K562 (cell line): Measurements from ENCODE around the gene DNAAF3. TPM values are rescaled to one million over a fixed set of nuclear protein-coding genes. Genes with fewer than 3 reads are reported as not detected.

ENCODE experiments used
- ATF1 ChIP-seq, 2 experiments: fragments of 450-650 bp in 1 of 2; IDR thresholded peaks; 2 replicates each; pipeline ENCODE4 v1.6.1; 2016; ENCODE audit warnings: missing compliant biosample characterization in 1 of 2, missing genetic modification characterization in 1 of 2
- BACH1 ChIP-seq: fragments of 200-800 bp; sonication (Bioruptor generic); IDR thresholded peaks from 2 replicates; pipeline ENCODE4 v1.6.1; 2016; ENCODE audit warnings: missing genetic modification characterization, missing compliant biosample characterization
- CCAR2 ChIP-seq: fragments of 200-400 bp; formaldehyde crosslinking; IDR thresholded peaks from 2 replicates; pipeline ENCODE4 v1.6.1; 2017; ENCODE audit warnings: mild to moderate bottlenecking, low read depth, low read length
- FIP1L1 ChIP-seq: fragments of 200-400 bp; formaldehyde crosslinking; IDR thresholded peaks from 2 replicates; pipeline ENCODE4 v1.6.1; 2018; ENCODE audit warnings: mild to moderate bottlenecking, low read depth, low read length; ENCODE audit not compliant: poor library complexity, severe bottlenecking
- FOXJ3 ChIP-seq: sonication (generic); formaldehyde crosslinking; IDR thresholded peaks from 2 replicates; pipeline ENCODE4 v1.4.0; 2020; ENCODE audit warnings: mild to moderate bottlenecking, missing genetic modification reagents
- NFATC3 ChIP-seq: fragments of 450-650 bp; IDR thresholded peaks from 2 replicates; pipeline ENCODE4 v1.6.1; 2017; ENCODE audit warnings: mild to moderate bottlenecking
- PHF20 ChIP-seq: fragments of 450-650 bp; IDR thresholded peaks from 2 replicates; pipeline ENCODE4 v1.6.1; 2018; ENCODE audit not compliant: partially characterized antibody
- SPI1 ChIP-seq: IDR thresholded peaks from 2 replicates; pipeline ENCODE4 v1.6.1; 2011; ENCODE audit warnings: low read depth, low read length, control low read depth, borderline replicate concordance
- TAL1 ChIP-seq: fragments of 450-650 bp; IDR thresholded peaks from 2 replicates; pipeline ENCODE4 v1.6.1; 2016; ENCODE audit warnings: mild to moderate bottlenecking
- ZNF407 ChIP-seq: fragments of 450-650 bp; IDR thresholded peaks from 2 replicates; pipeline ENCODE4 v1.6.1; 2016; ENCODE audit warnings: low read depth
- ZNF699 ChIP-seq: fragments of 250-450 bp; sonication (Bioruptor Pico); IDR thresholded peaks from 2 replicates; pipeline ENCODE4 v1.8.0; 2021; ENCODE audit warnings: mild to moderate bottlenecking, moderate library complexity; ENCODE audit not compliant: insufficient replicate concordance
- ZNF764 ChIP-seq: fragments of 250-450 bp; sonication (Bioruptor Pico); IDR thresholded peaks from 2 replicates; pipeline ENCODE4 v1.4.0; 2020; ENCODE audit warnings: low read depth, mild to moderate bottlenecking, moderate library complexity
- polyA plus RNA-seq, 8 experiments: library from polyadenylated mRNA; depleted of rRNA in 4 of 8; stranded (reverse) in 5 of 8; unstranded in 3 of 8; fragments of >200 nt; fragmentation: Nextera tagmentation in 2 of 8; fragmentation: Illumina TruSeq in 1 of 8; extraction: Ambion mirVana in 2 of 8; extraction: Trizol in 1 of 8; gene quantifications; 2 replicates each; pipeline versions ENCODE4 v1.2.1 to v1.2.3, GENCODE V29; 2011 to 2014; ENCODE audit warnings: inconsistent platforms in 1 of 8, missing spikeins in 1 of 8
- total RNA-seq, 7 experiments: library from RNA; depleted of rRNA in 6 of 7; stranded (reverse); fragments of >200 nt in 6 of 7; fragmentation: Illumina TruSeq in 2 of 7; extraction: Trizol in 2 of 7; gene quantifications; 2 replicates each; pipeline versions ENCODE4 v1.2.1 to v1.2.3, GENCODE V29; 2011 to 2021; ENCODE audit warnings: low replicate concordance in 1 of 7
- TF ChIP-seq, protein P1 (sequence below): fragments of 450-650 bp; IDR thresholded peaks from 2 replicates; pipeline ENCODE4 v1.6.1; 2017; ENCODE audit warnings: antibody characterized with exemption
- TF ChIP-seq, protein P2 (sequence below), 2 experiments: fragments of 450-650 bp; conservative IDR thresholded peaks; 2 replicates each; pipeline ENCODE4 v1.6.1; 2017; ENCODE audit warnings: mild to moderate bottlenecking in 2 of 2, moderate library complexity in 2 of 2
- TF ChIP-seq, protein P3 (sequence below): fragments of 250-450 bp; sonication (Bioruptor Pico); IDR thresholded peaks from 2 replicates; pipeline ENCODE4 v1.8.0; 2021; ENCODE audit warnings: borderline replicate concordance, mild to moderate bottlenecking, moderate library complexity; ENCODE audit not compliant: poor library complexity, severe bottlenecking

The DNAAF3 gene
- total and polyA plus RNA-seq, 9 of the 15 experiments (the other 6 are each of a cell fraction or from before 2014, with no cell fraction given): 21.6 to 61.5 (median 43.0) TPM

- TF ChIP-seq ZNF407 (no peak), FOXJ3 (no peak), PHF20 (no peak), FIP1L1 (no peak), TAL1 (peak; percentile 24; the same call in 1 of the 2 replicates), NFATC3 (no peak), ZNF764 (CRISPR knock-in tag) (no peak), BACH1 (tag) (no peak), ZNF699 (no peak), CCAR2 (no peak), ATF1 (CRISPR knock-in tag; IDR thresholded peaks at IDR 0.05) (no peak), ATF1 (tag; IDR thresholded peaks at IDR 0.05) (peak; percentile 75), SPI1 (0 out of 2 replicates have a peak, but pooled peaks have one; percentile 0)
- TF ChIP-seq, protein P1, sequence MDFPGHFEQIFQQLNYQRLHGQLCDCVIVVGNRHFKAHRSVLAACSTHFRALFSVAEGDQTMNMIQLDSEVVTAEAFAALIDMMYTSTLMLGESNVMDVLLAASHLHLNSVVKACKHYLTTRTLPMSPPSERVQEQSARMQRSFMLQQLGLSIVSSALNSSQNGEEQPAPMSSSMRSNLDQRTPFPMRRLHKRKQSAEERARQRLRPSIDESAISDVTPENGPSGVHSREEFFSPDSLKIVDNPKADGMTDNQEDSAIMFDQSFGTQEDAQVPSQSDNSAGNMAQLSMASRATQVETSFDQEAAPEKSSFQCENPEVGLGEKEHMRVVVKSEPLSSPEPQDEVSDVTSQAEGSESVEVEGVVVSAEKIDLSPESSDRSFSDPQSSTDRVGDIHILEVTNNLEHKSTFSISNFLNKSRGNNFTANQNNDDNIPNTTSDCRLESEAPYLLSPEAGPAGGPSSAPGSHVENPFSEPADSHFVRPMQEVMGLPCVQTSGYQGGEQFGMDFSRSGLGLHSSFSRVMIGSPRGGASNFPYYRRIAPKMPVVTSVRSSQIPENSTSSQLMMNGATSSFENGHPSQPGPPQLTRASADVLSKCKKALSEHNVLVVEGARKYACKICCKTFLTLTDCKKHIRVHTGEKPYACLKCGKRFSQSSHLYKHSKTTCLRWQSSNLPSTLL: no peak
- TF ChIP-seq, protein P2, sequence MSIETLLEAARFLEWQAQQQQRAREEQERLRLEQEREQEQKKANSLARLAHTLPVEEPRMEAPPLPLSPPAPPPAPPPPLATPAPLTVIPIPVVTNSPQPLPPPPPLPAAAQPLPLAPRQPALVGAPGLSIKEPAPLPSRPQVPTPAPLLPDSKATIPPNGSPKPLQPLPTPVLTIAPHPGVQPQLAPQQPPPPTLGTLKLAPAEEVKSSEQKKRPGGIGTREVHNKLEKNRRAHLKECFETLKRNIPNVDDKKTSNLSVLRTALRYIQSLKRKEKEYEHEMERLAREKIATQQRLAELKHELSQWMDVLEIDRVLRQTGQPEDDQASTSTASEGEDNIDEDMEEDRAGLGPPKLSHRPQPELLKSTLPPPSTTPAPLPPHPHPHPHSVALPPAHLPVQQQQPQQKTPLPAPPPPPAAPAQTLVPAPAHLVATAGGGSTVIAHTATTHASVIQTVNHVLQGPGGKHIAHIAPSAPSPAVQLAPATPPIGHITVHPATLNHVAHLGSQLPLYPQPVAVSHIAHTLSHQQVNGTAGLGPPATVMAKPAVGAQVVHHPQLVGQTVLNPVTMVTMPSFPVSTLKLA (conservative IDR thresholded peaks at IDR 0.05): peak; percentile 67 to 84
- TF ChIP-seq, protein P3, sequence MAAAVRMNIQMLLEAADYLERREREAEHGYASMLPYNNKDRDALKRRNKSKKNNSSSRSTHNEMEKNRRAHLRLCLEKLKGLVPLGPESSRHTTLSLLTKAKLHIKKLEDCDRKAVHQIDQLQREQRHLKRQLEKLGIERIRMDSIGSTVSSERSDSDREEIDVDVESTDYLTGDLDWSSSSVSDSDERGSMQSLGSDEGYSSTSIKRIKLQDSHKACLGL (CRISPR knock-in tag): no peak
These were observed 40.5 kb upstream of the DNAAF3 start (continued) for GRCh38 chr19:55206664-55207500.
